DOHH2 (cell line): ENCODE measurements around the gene MBP.
A peak's percentile ranks its signal among the peaks of the same experiment; 100 is the strongest.

ENCODE experiments used
- H3F3A ChIP-seq: fragments of 200-600 bp; sonication (generic), shearing (Covaris generic); 2 replicates; pipeline ENCODE4 v1.6.0; 2016; ENCODE audit warnings: antibody characterized with exemption, mild to moderate bottlenecking; ENCODE audit not compliant: control insufficient read depth, insufficient read depth
- H3K27ac ChIP-seq: fragments of 200-600 bp; sonication (generic); 2 replicates; pipeline ENCODE4 v1.5.1; 2014; ENCODE audit warnings: low read depth, mild to moderate bottlenecking, low read length, moderate library complexity
- H3K27me3 ChIP-seq: fragments of 200-600 bp; sonication (generic); 2 replicates; pipeline ENCODE4 v1.6.1; 2014; ENCODE audit warnings: mild to moderate bottlenecking, low read length, mixed read lengths; ENCODE audit not compliant: control insufficient read depth
- H3K36me3 ChIP-seq: fragments of 200-600 bp; sonication (generic); 2 replicates; pipeline ENCODE4 v1.6.1; 2014; ENCODE audit warnings: mild to moderate bottlenecking, low read length, moderate library complexity, mixed read lengths; ENCODE audit not compliant: control insufficient read depth
- H3K4me1 ChIP-seq: fragments of 200-600 bp; sonication (generic); 2 replicates; pipeline ENCODE4 v1.6.1; 2014; ENCODE audit warnings: mild to moderate bottlenecking, low read length, mixed read lengths; ENCODE audit not compliant: control insufficient read depth
- H3K4me2 ChIP-seq: fragments of 200-600 bp; sonication (generic); 2 replicates; pipeline ENCODE4 v1.6.0; 2014; ENCODE audit warnings: mild to moderate bottlenecking, low read length, moderate library complexity
- H3K4me3 ChIP-seq: fragments of 200-600 bp; sonication (generic); 2 replicates; pipeline ENCODE4 v1.5.1; 2014; ENCODE audit warnings: mild to moderate bottlenecking, low read length, mixed read lengths
- H3K79me2 ChIP-seq: fragments of 200-600 bp; sonication (generic); 2 replicates; pipeline ENCODE4 v1.6.1; 2014; ENCODE audit warnings: mild to moderate bottlenecking, low read length, mixed read lengths; ENCODE audit not compliant: control insufficient read depth
- H3K9me2 ChIP-seq: fragments of 200-600 bp; sonication (generic); replicated peaks from 2 replicates; pipeline ENCODE4 v1.6.1; 2014; ENCODE audit warnings: mild to moderate bottlenecking, low read length, mixed read lengths; ENCODE audit not compliant: control insufficient read depth
- H3K9me3 ChIP-seq: fragments of 200-600 bp; sonication (generic); 2 replicates; pipeline ENCODE4 v1.6.1; 2014; ENCODE audit warnings: antibody characterized with exemption, low read length, mixed read lengths; ENCODE audit not compliant: control insufficient read depth, insufficient read depth
- H4K20me1 ChIP-seq: fragments of 200-600 bp; sonication (generic); 2 replicates; pipeline ENCODE4 v1.6.0; 2014; ENCODE audit warnings: low read depth, mild to moderate bottlenecking, antibody characterized with exemption, low read length, moderate library complexity; ENCODE audit not compliant: control insufficient read depth, insufficient read depth
- CTCF ChIP-seq: fragments of 200-600 bp; sonication (generic); IDR thresholded peaks from one replicate; pipeline ENCODE4 v1.5.1; 2014; ENCODE audit warnings: antibody characterized with exemption, mild to moderate bottlenecking, low read depth, low read length; ENCODE audit not compliant: poor library complexity, severe bottlenecking
- EZH2phosphoT487 ChIP-seq: fragments of 200-600 bp; sonication (generic); IDR thresholded peaks from 2 replicates; pipeline ENCODE4 v1.6.1; 2017; ENCODE audit warnings: borderline replicate concordance, mild to moderate bottlenecking, antibody characterized with exemption, low read length, moderate library complexity, mixed read lengths

The MBP gene

GRCh38 chr18:76981396-76981968 lies 151.1 kb downstream of the MBP start:
- H3K27ac ChIP-seq, result peak overlapping the region; percentile 98

GRCh38 chr18:76980663-76981395 lies 151.8 kb downstream of the MBP start:
- no peaks in the 10 kb centered on the region for H3K9me3 ChIP-seq
- H3K27me3 ChIP-seq, result no peaks in the 10 kb centered on the region
- H3K4me1 ChIP-seq, result peaks cover 73% of the 10 kb centered on the region
- peak overlapping the region; percentile 70 for H3K4me2 ChIP-seq
- H3K27ac ChIP-seq, result peak overlapping the region; percentile 98
- H4K20me1 ChIP-seq, result no peaks in the 10 kb centered on the region
- H3K9me2 ChIP-seq, result no peaks in the 10 kb centered on the region
- H3K36me3 ChIP-seq, result peaks cover 27% of the 10 kb centered on the region
- TF ChIP-seq EZH2phosphoT487 (no peak), CTCF (no peak)
- H3F3A ChIP-seq, result peaks cover 42% of the 10 kb centered on the region
- peaks cover 6% of the 10 kb centered on the region for H3K79me2 ChIP-seq
- H3K4me3 ChIP-seq, result peak overlapping the region; percentile 86

More at GRCh38 chr18:76981396-76981968, 151.1 kb downstream of the MBP start:
- Histone ChIP-seq H3K9me2 (no peaks in the 10 kb centered on the region), H3K4me1 (peaks cover 73% of the 10 kb centered on the region), H3F3A (peaks cover 42% of the 10 kb centered on the region), H3K4me2 (peak overlapping the region; percentile 70), H3K27me3 (no peaks in the 10 kb centered on the region), H3K4me3 (peak overlapping the region; percentile 86), H4K20me1 (no peaks in the 10 kb centered on the region), H3K9me3 (no peaks in the 10 kb centered on the region), H3K79me2 (peaks cover 6% of the 10 kb centered on the region), H3K36me3 (peaks cover 27% of the 10 kb centered on the region)
- TF ChIP-seq CTCF (no peak), EZH2phosphoT487 (no peak)

- H3K9me3 ChIP-seq, result no peaks in the 10 kb centered on the region
- peaks cover 42% of the 10 kb centered on the region for H3F3A ChIP-seq
- peaks cover 27% of the 10 kb centered on the region for H3K36me3 ChIP-seq
- H3K4me1 ChIP-seq, result peaks cover 73% of the 10 kb centered on the region
- peak overlapping the region; percentile 86 for H3K4me3 ChIP-seq
- H4K20me1 ChIP-seq, result no peaks in the 10 kb centered on the region
- TF ChIP-seq EZH2phosphoT487 (no peak), CTCF (no peak)
- H3K27ac ChIP-seq, result peak overlapping the region; percentile 98
- peaks cover 6% of the 10 kb centered on the region for H3K79me2 ChIP-seq
- peak overlapping the region; percentile 70 for H3K4me2 ChIP-seq
- no peaks in the 10 kb centered on the region for H3K27me3 ChIP-seq
- no peaks in the 10 kb centered on the region for H3K9me2 ChIP-seq
Observed at GRCh38 chr18:76979906-76980305, 152.7 kb downstream of the MBP start.
